Superior temporal gyrus (tissue), 1 donor: ENCODE measurements around the gene FBXL15.
"Not testable (repeated sequence)": the region's sequence is repeated elsewhere in the genome, so short reads cannot be mapped to it uniquely, and the experiment has no call there.

Experiments used
- DNase-seq: peaks from one replicate; pipeline ENCODE4 v3.0.0-alpha.2; 2016; ENCODE audit errors: extremely low spot score

The FBXL15 gene

DNA sequence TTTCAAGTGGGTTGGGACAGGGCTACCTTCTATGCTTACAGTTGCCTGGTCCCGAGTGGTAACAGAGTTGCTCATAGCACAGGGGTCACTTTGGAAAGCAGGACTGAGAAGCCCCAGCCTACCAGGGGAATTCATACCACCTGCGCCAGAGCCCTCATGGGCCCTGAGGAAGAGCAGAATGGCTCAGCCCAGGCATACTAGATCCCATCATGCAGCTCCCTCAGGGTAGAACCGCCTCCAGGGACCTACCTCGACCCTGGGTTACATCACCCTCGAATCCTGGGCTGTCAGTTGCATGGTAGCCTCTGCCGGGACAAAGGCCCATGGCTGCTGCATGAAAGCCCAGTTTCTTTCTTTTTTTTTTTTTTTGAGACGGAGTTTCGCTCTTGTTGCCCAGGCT lies 8.8 kb downstream of the FBXL15 start:
- DNase-seq = no peak

DNA sequence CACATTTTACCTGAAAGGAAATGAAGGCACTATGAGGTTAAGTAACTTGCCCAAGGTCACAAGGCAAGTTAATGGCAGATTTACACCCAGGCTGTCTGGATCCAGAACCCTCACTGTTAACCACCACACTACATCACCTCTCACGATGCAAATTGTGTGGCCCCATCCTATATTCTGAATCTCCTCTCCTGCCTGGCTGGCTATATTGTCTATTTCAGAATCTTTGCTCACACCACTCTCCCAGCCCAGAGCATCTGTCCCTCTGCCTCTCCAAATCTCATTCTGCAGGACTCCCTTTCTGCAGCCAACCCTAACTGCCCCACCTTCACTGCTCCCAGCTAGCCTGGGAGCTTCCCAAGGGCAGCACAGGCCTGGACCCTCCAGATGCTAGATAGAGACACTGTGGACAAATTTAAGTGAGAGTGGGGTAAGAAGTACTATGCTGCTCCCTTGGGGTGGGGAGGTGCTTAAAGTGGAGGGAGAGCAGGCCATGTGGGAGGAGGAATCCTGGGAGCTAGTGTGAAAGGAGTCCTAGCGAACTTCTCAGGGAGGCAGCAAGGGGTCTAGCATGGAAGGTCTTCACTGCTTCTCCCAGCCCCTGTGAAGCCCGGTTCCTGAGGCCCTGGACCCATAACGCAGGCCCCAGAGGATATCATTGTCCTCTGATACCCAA lies 11.0 kb downstream of the FBXL15 start:
- no peak for DNase-seq

DNA sequence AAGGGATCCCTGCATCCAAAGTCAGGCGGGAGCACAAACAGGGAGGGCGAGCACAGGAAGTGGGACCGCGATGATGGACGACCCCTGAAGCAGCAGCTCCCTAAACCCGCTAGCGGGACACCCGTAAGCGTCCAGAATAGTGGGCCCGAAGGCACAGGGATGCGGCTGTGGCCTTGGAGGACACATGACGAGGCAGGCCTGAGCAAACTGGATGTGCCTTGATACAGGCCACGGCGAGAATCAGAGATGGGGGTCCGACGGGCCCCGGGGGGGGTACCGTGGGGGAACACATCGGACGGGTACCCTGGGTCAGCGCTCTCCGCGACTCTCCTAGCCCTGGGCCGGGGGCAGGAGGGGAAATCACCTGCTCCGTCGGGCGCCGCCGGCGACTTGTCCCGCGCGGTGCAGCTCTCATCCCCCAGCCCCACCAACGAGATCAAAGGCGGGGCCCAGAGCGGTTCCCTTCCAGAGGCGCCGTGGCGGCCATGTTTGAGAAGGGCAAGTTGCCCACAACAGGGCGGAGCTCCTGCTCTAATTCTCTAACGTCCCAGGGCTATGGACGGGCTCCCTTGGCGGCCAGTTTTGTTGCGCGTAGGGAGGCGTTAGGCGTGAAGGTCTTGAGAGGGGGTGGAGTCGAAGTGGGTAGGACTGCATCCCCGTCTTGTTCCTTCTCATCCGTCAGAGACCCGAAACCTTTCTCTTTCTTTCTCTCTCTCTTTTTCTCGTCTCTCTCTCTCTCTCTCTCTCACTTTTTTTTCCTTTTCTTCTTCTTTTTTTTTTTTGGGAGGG lies 11.7 kb downstream of the FBXL15 start, which contains the start of gene CUEDC2:
Gene CUEDC2, minus strand, starts transcription at position 413 of the 789 bp plus-strand sequence. CDS start 7,386 bp downstream, outside the sequence.
- peak; percentile 99 for DNase-seq

DNA sequence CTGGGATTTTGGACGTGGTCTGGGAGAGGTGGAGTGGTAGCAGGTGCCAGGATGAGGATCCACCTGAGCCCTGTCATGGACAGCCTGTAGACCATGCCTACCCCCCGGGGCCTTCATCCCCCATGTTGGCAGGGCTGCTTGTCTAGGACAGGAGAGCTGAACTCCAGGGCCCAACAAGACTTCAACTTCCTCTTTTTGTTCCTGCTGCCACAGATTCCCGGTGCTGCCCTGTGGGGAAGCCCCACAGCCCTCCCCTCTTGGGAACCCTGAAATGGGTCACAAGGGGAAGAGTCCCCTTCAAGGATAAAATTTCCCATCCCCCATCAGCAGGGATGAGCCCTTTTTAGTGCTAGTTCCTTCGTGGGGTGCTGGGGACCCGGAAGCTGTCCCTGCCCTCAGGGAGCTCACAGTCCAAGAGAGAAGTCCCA lies 13.0 kb downstream of the FBXL15 start:
- DNase-seq = no peak

DNA sequence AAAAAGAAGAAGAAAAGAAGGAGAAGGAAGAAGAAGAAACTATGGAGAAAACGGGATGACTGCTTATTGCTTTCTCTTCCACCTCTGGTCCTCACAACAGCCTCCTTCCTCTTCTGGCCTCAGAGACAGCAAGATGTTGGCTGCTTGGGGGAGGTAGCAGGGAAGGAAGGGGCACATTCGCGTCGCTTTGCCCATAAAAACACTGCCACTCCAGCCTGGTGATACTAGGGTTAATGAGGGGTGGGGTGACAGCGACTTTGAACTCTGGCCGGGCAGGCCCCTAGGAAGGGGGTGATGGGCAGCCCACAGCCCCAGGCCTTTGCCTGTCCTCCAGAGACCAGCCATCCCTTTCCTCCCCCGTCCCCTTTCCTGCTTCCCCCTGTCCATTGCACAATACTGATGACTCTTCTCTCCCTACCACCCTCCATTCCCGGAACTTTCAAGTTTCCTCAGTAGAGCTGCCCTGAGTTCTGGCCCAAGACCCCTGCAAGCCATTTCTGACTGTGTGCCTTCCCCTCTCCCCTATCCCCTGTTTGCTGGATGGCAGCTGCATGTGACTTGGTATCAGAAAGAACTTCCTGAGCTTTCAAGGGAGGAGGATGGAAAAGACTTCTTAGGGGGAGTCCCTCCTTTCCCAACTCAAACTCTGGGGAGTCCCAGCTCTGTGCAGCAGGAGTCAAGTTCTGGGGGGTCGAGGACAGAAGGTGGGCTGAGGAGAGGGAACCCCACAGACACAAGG lies 13.9 kb downstream of the FBXL15 start:
- DNase-seq = no peak

DNA sequence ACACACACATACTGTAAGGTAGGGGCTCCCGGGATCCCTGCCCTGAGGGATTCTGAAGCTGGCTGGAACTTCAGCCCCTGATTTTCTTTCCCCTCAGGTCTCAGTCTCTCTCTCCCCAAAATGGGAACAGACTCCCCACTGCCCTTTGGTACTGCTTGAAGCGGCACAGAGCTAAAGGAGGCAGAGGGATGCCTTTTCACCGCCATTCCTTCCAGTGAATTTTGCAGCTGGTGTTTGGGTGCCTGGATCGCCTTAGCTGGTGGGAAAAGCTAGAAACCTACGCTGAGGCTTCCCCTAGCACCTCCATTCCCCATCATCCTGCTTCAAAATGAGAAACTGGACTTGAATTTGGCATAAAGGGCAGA lies 14.5 kb downstream of the FBXL15 start:
- DNase-seq = no peak

DNA sequence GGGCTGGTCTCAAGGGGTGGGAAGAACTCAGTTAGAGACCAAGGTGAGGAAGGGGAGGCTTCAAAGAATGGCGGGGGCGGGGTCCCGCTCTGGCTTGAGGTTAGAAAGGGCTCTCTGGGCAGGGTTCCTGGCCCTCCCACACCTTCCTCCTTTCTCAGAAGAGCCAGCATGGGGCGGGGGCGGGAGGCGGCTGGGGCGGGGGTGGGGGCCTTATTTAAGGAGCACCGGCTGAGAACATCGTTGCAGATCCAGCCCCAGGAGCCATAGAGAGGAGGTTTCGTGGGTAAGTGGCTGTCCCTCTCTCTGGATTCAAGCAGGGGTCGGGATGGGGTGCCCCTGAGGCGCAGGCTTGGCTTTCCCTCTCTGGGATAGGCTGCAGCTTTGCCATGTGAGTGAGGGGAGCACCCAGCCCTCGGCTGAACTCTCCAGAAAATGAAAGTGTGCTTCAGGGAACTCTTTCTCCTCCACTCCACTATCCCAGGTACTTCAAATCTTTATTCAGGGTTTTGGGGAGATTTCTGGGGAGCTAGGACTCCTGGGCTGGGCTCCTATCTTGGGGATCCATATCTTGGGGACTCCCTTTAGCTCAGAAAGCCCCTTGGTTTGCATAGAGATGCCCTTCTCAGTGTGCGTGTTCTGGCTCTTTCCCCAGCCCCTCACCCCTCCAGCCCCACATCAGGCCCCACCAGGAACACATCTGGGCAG lies 15.0 kb downstream of the FBXL15 start:
- no peak for DNase-seq

DNA sequence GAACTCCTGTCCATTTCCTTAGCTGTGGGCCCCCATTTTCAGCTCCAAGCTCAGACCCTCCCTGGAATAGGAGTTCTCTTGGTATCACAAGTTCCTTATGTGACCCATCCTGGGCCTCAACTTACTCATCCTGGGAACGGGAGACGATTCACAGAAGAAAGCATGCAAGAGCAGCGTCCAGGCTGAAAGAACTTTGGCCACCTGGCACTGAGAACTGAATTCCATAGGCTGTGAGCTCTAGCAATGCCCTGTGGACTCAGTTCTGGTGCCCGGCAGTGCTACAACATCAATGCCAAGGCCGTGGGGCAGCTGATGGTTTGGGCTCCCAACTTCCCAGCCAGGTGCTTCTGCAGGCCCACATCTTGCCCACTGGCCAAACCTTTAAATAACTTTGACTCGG lies 15.7 kb downstream of the FBXL15 start:
- DNase-seq = no peak

DNA sequence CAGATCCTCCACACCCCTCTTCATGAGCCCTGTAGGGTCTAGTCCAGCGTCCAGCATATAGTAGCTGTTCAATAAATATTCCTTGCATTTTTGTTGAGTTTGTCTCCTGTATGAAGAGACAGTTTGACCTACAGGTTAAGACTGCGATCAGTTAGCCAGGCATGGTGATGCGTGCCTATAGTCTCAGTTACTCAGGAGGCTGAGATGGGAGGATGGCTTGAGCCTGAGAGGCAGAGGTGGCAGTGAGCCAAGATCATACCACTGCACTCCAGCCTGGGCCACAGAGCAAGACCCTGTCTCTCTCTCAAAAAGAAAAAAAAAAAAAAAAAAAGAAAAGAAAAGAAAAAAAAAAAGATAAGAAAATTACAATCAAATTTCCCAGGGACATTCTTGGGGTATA lies 16.9 kb downstream of the FBXL15 start:
- DNase-seq = no peak

DNA sequence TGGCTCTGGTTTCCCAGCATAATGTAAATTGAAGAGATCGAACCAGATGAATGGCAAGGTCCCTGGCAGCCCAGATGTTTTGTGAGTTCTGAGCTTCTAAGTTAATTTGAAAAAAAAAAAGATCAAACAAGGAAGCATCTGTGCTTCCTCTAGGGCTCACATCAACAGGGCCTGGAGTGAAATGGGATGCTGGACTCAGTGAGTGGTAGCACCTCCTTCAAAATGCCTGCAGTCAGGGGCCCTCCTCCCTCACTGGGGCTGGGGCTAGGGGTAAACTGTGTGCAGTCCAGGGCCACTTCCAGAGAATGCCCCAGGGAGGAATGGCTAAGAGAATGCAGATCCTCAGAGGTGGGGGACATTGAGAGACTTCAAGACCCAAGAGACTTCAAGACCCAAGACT lies 17.7 kb downstream of the FBXL15 start:
- no peak for DNase-seq

DNA sequence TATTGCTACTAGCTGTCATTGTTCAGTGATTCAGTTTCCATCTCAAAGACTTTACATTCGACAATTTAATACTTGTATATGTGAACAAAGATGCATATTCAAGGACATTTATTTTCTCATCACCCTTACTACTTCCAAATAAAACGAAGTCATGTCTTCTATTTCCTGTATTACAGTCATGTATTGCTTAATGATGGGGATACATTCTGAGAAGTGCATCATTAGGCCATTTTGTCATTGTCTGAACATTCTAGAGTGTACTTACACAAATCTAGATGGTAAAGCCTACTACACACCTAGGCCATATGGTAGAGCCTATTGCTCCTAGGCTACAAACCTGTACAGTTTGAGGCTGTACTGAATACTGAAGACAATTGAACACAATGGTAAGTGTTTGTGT lies 24.2 kb downstream of the FBXL15 start:
- DNase-seq = no peak

DNA sequence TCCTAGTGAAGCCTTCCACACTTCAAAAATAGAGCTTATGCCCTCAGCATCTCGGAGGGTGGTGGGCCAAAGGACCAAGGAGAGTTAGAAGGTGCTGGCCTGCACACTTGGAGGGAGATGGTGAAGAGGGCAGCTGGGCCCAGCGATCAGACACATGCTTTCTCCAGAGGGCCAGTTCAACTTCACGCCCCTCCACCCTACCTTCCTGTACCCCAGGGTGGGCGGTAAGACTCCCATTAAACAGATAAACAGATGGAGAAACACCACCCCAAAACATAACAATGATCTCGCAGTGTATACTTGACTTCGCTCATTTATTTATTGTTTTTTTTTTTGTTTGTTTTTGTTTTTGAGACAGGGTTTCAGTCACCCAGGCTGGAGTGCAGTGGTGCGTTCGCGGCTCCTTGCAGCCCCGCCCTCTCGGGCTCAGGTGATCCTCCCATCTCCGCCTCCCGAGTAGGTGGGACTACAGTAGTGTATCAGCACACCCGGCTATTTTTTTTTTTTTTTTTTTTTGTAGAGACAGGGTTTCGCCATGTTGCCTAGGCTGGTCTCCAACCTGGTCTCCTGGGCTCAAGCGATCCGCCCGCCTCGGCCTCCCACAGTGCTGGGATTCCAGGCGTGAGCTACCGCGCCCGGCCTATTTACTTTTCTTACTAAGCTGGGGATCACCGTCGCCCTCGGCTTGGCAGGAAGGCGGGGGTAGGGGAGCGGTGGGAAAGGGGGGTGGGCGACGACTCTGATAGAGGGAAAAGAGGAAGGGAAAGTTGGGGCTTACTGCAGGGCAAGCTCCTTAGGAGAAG lies 28.9 kb downstream of the FBXL15 start:
- peak; percentile 42 for DNase-seq

DNA sequence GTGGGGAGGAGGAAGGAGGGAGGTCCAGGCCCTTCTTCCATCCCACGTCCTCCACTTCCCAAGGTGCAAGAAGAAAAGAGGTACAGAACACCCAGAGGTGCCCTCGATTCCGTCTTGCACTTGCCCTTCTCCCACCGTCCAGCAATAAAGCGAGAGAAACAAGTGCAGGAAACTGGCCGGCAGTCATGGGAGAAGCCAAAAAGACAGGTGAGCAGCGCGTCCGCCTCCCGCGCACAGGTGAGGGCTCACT lies 29.4 kb downstream of the FBXL15 start:
- peak; percentile 19 for DNase-seq

DNA sequence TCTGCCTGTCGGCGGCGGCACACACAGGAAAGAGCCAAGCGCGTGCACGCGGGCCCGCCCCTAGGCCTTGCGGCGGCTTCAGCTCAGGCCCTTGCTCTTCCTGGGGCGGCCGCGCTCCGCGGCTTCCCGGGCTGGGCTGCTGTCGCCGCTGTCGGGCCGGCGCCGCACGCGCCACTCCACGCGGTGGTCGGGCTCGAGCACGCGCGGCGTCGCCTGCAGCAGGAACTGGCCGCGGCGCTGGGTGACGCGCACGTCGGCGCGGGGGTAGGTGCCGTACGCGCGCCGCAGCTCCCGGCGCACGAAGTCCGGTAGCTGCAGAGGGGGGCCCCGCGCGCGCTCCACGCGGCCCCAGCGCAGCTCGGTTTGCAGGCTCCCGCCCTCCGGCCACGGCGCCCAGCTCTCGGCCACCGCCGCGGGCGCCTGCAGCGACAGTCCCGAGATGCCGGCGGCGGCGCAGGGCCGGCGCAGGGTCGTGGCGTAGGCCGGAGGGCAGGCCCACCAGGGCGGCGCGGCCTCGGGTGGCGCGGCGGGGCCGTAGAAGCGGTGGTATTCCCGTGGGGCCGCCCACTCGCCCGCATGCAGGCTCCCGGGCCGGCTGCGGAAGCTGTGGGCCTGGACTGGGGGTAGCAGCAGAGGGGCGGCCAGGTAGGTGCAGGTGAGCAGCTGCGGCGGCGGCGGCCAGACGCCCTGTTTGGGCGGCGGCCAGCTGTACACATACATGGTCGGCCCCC lies 29.9 kb downstream of the FBXL15 start:
- peak; percentile 78 for DNase-seq

DNA sequence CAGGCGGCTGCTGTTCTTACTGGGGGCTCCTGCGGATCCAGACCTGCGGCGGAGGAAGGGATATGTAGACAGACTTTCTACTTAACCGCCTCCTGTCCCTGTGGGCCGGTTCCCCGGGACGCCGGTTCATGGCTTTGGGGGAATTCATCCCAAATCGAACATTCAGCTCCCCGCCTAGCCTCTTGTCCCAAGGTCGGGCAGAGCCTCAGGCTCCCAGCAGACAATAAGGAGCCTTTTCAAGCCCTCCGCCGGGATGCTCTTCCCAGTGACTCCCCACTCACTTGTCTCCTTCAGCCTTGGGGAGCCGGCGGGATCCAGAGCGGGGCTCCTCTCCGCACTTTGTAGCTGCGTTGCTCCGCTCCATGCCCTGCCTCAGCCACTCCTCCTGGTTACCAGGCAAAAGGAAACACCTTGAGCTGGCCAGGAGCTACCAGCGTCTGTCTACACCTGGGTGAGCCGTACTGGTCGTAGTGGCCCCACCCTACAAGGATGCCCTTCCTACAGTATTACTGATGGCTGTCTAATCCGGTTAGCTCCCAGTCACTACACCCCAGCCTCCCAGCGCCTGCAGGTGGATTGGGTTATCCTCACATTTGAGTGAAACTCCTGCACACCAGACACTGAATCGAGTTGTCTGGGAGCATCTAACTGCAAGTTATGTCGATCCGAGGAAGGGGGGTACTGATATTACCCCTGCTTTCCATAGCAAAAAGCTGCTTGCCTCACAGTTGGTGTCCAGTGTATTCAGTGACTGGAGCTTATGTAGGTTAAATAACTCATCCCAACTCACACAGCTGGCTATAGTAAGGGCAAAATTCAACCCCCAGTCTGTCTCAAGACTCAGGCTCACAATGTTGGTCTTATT lies 30.7 kb downstream of the FBXL15 start, which contains the start of gene C10orf95:
Gene C10orf95, minus strand, starts transcription at position 439 of the 865 bp plus-strand sequence. CDS start 450 bp downstream, outside the sequence.
- peak; percentile 22 for DNase-seq

DNA sequence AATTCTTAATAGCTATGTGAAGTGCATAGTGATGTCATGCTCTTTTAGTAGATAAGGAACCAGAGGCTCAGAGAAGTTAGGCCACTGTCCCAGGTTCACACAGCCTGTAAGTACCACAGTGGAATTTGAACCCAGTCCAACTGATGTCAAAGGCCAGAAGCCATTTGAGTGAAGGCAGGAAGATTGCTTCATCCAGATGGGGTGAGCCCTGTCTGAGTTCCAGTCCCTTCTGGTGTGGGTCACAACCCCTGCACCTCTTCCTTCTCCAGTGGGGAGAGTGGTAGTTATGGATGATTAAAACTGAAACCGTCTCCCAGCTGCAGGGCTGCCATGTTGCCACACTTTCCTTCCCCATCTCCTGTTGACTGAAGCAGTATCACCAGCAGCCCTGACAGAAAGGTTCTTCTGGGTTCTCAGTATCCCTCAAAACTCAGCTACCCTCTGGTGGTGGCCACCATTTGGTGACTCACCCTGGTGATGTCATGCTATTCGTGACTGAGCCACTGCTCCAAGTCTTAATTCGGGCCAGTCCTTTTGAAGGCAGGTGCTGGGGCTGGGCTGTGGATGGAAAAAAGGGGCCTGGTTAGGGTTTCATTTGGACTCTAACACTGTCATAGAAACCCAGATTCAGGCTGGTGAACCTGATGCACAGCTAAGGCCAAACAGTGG lies 32.2 kb downstream of the FBXL15 start:
- no peak for DNase-seq

DNA sequence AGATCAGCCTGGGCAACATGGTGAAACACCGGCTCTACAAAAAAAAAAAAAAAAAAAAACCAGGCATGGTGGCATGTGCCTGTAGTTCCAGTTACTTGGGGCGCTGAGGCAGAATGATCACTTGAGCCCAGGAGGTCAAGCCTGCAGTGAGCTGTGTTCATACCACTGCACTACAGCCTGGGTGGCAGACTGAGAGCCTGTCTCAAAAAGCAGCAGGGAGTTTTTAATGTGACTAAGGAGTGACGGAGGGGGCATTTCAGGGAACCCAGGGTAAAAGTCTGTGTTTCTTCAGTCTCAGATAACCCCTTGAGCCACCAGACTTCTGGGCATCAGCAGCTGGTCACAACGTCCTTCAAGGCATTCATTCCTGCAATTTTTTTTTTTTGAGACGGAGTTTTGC lies 32.9 kb downstream of the FBXL15 start:
- no peak for DNase-seq

DNA sequence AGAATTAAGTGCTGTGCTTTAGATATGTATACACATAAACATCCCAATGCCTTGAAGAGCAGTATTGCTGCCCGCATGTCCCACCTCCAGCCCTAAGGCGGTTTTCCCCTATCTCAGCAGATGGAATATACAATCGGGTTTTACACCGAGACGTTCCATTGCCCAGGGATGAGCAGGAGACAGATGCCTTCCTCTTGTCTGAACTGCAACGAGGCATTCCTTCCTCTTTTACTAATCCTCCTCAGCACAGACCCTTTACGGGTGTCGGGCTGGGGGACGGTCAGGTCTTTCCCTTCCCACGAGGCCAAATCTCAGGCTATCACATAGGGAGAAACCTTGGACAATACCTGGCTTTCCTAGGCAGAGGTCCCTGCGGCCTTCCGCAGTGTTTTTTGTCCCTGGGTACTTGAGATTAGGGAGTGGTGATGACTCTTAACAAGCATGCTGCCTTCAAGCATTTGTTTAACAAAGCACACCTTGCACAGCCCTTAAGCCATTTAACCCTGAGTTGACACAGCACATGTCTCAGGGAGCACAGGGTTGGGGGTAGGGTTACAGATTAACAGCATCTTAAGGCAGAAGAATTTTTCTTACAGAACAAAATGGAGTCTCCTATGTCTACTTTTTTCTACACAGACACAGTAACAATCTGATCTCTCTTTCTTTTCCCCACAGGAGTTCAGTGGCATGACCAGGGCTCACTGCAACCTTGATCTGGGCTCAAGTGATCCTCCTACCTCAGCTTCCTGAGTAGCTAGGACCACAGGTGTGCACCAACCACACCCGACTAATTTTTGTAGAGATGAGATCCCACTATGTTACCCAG lies 34.2 kb downstream of the FBXL15 start:
- not testable (repeated sequence) for DNase-seq
